GM19328 (cell line): ENCODE data around the gene RCC2.

Experiments used
- ATAC-seq: cut with Tn5 transposase; IDR thresholded peaks from one replicate; pipeline ENCODE4 v1.9.1; 2021; ENCODE audit warnings: mild to moderate bottlenecking, moderate library complexity; ENCODE audit not compliant: unreplicated experiment

The RCC2 gene

GRCh38 chr1:17381161-17381560 is 58.3 kb downstream of the RCC2 start:
- ATAC-seq = no peak

DNA sequence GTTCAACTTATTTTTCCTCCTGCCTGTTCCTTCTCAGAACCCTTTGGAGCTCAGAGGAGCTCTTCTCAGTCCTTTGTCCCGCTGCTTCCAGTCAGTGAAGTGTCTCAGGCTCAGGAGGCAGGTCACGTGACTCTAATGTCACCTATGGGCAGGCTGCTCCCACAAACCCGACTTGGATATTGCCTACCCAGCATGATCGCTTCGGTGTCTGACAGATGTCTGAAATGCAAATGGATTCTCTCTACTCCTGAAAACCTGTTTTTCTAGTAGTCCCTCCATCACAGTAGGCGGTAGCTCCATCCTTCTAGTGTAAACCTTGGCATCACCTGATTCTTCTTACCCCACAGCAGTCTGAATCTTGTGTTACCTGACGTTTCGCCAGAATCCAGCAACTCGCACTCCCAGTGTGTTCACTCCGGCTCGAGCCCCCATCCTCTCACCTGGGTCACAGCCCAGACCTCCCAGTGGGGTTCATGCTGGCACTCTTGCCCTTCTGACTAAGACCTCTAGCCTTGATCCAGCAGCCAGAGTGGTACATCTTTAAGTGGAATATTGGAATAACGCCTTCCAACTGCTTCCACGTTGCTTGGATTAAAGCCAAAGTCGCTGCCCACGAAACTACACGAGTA is 62.0 kb downstream of the RCC2 start:
- ATAC-seq = no peak

- no peak for ATAC-seq
Observed at GRCh38 chr1:17375651-17376050, 63.8 kb downstream of the RCC2 start.

DNA sequence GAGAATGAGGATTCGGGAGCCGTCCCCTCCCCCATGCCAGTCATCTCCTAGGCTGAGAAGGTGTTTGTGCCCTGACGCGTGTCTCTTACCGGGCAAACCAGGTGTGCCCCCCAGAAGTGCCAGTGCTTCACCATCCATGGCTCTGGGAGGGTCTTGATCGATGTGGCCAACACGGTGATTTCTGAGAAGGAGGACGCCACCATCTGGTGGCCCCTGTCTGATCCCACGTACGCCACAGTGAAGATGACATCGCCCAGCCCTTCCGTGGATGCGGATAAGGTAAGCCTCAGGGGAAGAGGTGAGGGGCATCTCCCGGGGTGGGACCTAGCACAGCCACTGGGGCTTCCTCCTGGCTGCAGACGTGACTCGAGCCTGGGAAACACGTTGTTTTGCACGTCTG is 66.5 kb downstream of the RCC2 start:
- no peak for ATAC-seq

GRCh38 chr1:17371896-17372295 is 67.6 kb downstream of the RCC2 start, which contains the start of gene PADI6:
Gene PADI6 (plus strand): TSS chr1:17372196. CDS start chr1:17372246, 50 bp downstream.
- no peak for ATAC-seq

DNA sequence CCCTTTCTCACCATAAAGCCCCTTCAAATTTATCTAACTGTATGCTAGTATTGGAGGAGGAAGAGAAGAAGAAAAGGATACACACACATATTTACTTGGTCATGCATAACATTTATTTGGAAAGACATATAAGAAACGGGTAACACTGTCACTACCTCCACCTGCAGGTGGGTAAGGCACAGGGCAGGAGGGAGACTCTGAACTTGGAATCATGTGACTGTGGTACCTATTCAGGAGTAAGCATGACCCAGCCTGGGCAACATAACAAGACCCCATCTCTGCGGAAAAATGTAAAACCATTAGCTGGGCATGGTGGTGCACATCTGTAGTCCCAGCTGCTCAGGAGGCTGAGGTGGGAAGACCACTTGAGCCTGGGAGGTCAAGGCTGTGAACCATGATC is 68.9 kb downstream of the RCC2 start:
- no peak for ATAC-seq

GRCh38 chr1:17369466-17369865 is 70.0 kb downstream of the RCC2 start:
- no peak for ATAC-seq

DNA sequence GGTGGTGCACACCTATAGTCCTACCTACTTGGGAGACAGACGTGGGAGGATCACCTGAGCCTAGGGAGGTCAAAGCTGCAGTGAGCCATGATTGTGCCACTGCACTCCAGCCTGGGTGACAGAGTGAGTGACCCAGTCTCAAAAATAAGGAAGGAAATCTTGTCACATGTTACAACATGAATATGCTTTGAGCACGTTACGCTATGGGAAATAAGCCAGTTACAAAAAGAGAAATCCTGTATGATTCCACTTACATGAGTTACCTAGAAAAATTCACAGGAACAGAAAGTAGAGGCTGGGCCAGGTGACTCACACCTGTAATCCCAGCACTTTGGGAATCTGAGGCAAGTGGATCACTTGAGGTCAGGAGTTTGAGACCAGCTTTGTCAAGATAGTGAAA is 74.2 kb downstream of the RCC2 start:
- ATAC-seq = no peak

GRCh38 chr1:17363771-17364170 is 75.7 kb downstream of the RCC2 start:
- ATAC-seq = no peak

DNA sequence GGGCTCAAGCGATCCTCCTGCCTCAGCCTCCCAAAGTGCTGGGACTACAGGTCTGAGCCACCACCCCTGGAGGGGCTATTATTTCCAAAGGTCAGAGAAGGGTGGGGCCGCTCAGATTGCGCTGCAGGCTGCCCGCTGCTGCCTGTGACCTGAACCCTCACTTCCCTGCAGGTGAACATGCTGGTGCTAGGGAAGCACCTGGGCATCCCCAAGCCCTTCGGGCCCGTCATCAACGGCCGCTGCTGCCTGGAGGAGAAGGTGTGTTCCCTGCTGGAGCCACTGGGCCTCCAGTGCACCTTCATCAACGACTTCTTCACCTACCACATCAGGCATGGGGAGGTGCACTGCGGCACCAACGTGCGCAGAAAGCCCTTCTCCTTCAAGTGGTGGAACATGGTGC is 76.1 kb downstream of the RCC2 start:
- no peak for ATAC-seq

DNA sequence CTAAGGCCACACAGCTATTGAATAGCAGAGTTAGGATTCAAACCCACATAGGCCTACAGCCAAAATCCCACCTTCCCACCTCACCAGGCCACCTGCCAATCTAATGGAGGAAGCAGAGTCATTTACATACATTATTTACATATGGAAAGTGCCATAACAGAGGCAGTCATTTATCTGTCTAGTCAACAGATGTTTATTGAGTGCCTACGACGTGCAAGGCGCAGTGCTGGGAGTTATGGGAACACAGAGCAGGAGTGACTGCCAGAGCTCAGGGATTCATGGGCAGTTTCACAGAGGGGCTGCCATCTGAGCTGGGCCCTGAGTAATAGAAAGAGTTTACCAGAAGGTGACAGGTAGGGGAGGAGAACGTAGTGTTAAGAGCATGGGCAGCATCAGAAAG is 77.8 kb downstream of the RCC2 start:
- no peak for ATAC-seq

- ATAC-seq = no peak
Observed at GRCh38 chr1:17360272-17360956, 79.1 kb downstream of the RCC2 start.

DNA sequence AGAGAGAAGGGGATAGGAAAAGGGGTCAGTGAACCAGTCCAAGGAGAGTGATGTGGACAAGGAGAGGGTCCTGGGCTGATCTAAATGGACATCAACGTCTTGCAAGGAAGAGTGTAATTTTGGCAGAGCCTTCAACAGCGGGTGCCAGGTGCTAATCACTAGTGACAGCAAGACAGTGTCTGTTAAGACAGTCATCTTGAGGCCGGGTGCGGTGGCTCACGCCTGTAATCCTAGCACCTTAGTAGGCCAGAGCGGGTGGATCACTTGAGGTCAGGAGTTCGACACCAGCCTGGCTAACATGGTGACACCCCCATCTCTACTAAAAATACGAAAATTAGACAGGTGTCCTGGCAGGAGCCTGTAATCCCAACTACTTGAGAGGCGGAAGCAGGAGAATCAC is 79.7 kb downstream of the RCC2 start:
- ATAC-seq = no peak

DNA sequence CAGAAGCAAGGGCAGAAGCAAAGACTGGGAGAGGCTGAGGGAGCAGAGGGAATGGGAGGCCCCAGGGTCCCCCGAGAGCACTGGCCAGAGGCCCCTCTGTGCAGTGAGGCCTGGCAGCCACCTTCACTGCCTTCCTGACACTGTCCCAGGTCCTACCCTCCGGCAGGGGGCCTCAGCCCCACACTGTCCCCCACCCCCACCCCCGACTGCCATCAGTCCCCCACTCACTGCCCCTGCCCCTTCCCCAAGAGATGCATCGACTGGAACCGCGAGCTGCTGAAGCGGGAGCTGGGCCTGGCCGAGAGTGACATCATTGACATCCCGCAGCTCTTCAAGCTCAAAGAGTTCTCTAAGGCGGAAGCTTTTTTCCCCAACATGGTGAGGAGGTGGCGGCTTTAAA is 80.4 kb downstream of the RCC2 start:
- ATAC-seq = no peak

- no peak for ATAC-seq
Observed at GRCh38 chr1:17358557-17358956, 80.9 kb downstream of the RCC2 start.
